Stimulated activated naive CD4-positive, alpha-beta T cell (primary cell): Measurements from ENCODE around the gene TECPR2.

Experiments used
- DNase-seq, 6 experiments: peaks; one replicate each; lab custom pipeline; 2025; lab: John Stamatoyannopoulos, UW

The TECPR2 gene

DNA sequence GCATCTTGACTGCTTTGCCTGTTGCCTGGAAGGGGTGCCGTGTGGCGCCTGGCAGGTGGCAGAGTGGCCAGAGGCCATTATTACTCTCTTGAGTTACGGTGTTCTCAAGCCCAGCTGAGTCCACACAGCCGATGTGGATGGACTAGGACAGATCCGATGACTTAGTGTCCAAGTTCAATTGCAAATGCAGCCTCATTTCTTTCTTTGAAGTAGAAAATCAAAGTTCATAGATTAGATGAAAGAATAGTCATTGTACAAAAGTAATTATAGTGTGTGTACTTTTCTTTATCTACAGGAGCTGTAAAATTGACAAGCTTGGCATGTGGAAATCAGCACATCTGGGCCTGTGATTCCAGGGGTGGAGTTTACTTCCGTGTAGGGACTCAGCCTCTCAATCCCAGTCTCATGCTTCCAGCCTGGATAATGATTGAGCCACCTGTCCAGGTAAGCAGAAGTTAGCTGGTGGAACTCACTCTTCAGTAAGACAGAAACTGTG, 102.2 kb downstream of the TECPR2 start:
- DNase-seq = no peak

DNA sequence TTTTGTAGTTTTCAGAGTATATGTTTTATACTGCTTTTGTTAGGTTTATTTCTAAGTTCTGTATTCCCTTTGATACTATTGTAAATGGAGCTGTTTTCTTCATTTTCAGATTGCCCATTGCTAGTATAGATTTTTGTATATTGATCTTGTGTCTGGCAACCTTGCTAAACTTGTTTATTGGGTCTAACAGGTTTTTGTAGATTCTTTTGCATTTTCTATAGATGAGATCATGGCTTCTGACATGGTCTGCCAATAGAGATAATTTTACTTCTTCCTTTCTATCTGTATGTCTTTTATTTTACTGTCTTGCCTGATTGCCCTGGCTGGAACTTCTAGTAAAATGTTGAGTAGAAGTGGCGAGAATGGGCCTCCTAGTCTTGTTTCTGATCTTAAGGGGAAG, 106.5 kb downstream of the TECPR2 start:
- no peak for DNase-seq

DNA sequence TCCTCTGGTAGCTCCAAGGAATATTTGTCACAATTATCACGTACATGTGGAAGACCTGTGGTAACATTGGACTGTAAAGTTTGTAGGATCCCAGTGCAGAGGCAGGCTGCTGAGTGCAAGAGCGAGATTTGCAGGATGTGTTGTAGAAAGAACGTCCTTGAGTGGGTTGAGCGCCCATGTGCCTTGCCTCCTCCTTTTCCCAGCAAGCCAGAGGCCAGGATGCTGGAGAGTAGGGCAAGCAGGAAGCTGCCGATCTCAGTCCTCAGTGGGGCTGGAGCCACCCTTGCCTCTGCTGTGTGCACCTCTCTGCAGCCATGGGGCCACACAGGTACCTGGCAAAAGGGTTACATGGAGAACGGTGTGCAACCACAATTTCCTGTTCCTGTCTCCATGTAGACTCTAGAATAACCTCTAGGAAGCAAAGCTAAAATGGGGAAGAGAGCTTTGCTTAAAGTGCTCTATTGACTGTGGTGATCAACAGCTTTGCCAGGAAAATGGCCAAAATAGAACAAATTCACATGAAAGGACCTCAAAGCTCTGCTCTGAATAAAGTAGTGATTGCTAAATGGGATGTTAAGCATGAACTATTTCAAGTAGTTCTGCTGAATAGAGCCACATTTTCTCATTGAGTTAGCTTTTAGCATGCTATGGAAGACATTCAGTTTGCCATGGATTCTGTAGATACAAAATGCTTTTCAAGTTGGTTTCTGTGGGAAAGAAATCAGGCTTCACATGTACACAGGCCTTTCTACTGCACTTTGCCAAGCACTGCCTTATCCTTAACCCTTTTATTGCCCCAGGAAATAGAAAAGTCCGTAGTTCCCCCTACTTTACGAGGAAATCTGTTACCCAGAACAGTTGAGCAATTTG, 109.4 kb downstream of the TECPR2 start:
- DNase-seq = no peak

DNA sequence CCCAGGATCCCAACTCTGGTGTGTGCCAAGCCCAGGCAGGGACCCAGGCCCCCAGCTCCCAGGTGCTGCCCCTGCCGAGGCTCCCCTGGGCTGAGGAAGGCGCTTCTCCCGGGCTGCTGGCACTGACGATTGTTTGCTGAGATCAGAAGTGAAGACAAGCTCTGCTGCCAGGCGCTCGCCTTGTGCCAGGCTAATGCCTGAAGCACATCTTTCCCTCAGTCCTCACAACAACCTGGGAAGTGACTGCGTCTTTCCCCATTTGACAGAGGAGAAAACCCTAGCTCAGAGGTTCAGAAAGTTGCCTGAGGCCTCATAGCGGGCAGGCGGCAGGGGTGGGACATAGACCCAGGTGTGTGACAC, 110.0 kb downstream of the TECPR2 start:
- DNase-seq = no peak

DNA sequence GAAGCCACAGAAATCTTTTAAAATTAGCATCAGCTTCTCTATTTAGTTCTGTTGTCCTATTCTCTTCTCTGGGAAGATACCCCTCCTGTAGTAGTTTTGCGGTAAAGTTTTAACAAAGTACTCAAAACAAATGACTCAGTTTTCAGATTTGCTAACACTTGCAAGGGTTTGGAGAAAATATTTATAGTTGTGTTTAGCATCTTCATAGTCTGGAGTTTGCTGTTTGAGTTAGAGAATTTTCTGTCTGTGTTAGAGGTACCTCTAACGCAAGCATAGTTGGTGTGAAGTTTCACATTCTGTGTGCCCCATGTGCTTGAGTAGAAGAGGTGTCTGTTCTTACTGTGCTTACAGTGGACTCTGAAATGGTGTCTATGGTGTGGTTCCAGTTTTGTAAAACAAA, 110.8 kb downstream of the TECPR2 start:
- no peak for DNase-seq

DNA sequence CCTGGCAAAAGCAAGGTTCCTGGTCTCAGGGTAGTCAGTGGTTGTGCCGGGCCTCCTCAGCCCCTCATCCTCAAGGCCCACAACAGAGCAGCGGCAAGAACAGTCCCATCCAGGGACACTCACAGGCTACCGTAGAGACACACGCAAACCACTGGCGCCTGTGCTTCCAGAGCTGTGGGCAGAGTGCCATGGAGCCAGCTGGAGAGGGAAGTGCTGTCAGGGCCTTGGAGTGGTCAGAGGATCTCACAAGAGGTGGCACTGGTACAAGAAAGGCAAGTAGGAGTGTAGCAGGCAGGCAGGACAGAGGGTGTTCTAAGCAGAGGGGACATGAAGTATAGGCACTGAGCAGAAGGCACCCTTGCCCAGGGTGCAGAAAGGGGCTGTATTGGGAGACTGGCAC, 112.2 kb downstream of the TECPR2 start:
- DNase-seq = no peak

DNA sequence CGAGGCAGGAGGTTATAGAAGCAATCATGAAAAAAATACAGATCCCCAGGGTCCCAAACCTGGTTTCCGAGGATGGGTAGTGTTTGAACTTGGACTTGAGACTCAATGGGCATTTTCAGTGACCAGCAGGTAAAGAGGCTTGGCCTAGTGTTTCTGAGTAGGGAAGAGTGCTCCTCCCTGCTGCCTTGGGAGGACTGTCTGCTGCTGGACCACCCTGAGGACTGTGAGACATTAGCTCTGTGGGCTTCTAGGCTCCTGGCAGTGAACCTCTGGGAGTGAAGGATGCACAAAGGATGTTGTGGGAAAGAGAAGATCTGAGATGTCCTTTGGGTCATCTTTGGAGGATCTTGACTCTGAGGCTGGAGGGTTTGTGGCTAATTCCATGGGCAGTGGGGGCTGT, 116.4 kb downstream of the TECPR2 start:
- DNase-seq = no peak

DNA sequence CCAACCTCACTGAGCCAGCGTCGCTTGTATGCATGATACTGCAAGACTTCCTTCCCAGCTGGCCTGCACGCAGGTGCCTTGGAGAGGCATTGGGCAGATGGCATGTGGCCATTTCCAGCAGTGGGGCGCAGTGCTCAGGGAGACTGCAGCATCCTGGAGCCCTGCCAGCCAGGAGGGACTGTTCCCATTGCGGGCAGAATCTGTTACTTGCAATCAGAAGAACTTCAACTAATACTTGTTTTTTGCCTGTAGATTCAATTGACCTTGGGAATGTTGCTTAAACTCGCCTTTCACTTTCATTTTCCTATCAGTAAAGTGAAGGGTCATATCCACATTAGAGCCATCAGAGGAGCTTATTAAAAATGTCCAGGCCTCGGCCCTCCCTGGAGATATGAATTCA, 117.0 kb downstream of the TECPR2 start:
- no peak for DNase-seq

DNA sequence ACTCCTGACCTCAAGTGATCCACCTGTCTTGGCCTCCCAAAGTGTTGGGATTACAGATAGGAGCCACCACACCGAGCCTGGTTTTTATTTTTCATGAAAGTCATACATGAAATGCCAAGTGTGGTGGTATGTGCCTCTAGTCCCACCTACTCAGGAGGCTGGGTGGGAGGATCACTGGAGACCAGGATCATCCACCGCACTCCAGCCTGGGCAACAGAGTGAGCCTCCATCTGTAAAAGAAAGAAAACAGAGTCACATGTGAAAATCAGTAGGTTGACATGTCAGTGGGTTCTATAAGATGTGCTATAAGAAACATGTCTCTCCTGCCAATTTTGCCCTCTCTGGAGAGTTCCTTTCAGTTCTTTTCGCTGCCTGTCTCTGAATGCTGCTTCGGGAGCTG, 118.6 kb downstream of the TECPR2 start:
- DNase-seq = no peak

DNA sequence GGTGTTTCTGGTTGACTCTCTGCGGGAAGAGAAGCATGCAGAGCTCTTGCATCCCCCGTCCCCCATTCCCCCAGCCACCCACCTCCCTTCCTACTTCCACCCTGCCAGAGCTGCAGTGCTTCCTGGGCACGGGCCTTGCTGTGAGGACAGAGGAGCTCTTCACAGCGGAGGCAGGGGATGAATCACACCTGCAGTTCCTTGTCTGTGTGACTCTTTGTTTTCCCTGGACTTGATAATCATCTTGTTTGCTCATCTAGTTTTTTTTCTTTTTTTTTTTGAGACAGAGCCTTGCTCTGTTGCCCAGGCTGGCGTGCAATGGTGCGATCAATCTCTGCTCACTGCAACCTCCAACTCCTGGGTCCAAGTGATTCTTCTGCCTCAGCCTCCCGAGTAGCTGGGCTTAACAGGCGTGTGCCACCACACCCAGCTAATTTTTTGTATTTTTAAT, 119.1 kb downstream of the TECPR2 start:
- no peak for DNase-seq

DNA sequence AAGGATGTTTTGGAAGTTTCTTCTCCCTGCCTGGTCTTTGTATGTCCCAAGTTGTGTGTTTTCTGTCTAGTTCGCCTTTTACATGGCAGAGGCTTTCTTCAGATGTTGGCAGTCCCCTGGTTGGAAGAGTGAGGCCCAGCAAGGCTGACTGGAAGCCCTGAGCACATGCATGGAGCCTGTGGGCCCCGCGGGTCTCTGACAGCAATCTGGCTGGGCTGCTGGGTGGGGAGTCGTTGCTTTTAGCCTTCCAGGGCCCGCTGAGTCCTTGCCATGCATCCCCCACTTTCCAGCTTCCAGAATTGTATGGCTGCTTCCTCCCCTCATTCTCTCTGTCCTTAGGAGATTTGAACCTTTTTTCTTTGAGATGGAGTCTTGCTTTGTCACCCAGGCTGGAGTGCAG, 121.6 kb downstream of the TECPR2 start:
- no peak for DNase-seq

DNA sequence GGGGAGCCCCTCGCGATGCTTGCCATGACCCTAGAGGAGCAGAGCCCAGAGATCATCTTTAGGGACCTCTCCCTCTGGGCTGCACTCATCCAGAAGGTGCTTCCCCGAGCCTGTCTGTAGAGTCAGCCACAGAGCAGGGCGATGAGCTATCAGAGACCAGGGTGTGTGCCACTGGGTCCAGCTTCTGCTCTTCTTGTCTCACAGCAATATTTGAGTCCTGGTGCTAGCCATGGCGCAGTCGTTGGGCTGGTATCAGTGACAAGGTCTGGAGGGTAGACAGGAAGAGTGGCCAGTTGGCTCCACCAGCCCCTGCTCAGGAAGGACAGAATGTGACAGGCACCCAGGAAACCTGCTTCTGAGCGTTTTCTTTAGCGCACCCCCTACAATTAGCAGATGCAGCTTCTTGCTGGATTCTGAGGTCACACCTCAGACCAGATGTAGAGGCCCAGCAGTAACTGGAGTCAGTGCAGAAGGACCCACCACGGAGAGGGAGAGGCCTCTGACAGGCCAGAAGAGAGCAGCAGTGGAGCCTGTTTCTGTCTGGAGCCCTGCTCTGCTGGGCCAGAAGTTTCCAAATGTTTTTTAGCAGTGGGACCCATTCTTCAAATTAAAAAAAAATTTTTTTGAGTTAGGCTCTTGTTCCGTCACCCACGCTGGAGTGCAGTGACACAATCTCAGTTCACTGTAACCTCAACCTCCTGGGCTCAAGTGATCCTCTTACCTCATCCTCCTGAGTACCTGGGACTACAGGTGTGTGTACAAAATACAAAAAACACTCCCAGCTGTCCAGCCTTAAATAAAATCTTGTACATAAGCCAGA, 123.2 kb downstream of the TECPR2 start:
- no peak for DNase-seq

DNA sequence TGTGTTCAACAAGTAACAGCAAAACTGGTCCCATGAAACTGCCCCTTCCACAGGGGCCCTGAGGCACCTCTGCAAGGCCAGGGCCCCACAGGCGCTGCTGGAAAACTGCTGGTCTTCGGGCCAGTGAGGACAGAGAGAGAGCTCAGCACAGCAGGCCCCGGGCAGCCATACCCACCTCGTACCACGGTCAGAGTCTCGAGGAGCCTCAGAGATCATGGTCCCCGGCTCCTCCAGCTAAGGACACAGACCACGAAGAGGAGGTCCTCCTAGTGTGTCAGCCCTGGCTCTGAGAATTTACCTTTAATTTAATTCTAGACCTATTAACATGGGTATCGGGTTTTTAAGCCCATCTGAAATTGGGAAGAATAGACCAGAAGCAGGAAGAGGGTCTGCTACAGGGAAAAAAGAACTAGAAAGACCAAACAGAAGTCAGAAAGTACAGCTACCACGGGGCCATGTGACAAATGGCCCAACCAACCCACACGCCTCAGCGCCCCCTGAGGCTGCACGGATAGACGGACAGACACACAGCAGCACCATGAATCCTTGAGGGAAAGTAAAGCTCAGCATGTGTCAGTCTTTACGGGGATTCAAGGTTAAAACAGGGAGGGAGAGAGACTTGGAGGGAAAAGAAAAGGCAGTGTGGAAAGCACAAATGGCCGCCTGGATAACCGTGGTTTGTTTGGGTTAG, 123.9 kb downstream of the TECPR2 start:
- no peak for DNase-seq

DNA sequence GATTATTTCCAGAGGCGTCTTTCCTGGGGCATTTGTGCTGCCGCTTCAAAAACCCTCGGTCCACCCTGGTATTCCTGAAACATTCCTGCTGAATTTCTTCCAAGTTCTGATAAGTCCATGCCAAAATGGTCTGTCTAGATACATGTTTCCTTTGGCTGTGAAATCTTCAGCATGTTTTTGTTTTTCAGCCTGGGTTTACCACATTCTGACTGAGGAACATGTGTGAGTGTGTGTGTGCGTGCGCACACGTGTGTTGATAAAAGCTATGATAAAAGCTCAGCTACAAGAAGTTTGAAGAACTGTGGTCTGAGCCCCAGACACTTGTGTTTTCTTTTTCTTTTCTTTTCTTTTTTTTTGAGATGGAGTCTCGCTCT, 124.5 kb downstream of the TECPR2 start:
- no peak for DNase-seq

DNA sequence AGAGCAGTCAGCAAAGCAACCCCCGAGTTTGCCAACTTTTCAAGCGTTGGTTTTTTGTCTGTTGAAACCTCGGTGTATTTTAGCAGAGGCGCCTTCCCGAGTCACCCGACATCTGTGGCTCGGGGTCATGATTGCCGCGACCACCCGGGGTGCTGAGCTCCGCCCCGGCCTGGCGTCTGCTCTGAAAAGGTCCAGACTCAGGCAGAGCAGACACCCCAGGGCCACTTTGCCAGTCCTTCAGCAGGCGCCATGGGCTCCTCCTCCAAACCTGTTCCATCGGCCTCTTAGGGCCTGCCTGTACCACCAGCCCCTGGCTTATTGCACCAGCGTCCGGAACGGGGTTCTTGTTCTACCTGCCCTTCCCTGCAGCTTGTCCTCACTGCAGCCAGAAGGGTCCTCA, 127.7 kb downstream of the TECPR2 start:
- DNase-seq = no peak

DNA sequence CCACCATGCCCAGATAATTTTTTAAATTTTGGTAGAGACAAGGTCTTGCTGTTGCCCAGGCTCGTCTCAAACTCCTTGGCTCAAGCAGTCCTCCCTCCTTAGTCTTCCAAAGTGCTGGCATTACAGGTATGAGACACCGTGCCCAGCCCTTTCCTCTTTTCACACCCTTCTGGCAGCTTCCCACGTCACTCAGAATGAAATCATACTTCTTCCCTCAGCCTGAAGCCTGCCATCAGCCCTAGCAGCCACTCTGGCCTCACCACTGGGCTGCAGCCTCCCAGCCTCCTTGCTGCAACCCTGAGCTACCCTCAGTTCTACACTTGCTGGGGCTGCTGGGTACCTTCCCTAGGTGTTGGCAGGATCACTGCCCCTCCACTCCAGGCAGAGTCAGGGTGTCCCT, 128.6 kb downstream of the TECPR2 start:
- DNase-seq = no peak

DNA sequence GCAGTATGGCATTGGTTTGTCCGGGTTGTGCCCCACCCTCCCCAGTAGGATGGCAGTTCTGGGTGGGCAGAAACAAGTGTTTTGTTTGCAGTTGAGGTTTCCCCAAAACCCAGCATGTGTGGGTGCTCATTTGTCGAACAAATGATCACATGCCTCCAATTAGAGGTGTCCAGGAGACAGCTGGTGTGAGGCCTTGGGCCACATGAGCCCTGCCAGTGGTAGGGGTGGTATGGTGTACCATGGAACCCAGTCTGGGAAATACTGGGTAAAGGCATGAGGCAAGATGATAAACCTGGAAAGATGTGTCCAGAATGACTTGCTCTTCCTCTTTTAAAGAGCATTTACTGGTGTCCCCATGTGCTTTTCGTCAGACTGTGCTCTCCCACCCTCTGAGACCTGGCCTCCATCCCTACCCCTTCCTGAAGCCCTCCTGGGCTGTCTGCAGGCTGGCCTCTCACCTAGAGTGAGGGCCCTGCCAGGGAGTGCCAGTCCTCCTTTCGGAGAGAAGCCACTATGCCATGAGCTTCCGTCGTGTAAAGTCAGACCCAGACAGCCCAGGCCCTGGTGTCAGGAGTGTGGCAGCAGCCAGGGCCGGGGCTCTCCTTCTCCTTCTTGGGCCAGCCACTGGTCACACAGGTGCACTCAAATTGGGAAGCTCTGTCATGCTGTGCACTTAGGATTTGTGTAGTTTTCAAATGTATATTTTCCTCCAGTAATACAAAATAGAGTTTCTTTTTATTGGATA, 129.2 kb downstream of the TECPR2 start:
- DNase-seq = no peak

DNA sequence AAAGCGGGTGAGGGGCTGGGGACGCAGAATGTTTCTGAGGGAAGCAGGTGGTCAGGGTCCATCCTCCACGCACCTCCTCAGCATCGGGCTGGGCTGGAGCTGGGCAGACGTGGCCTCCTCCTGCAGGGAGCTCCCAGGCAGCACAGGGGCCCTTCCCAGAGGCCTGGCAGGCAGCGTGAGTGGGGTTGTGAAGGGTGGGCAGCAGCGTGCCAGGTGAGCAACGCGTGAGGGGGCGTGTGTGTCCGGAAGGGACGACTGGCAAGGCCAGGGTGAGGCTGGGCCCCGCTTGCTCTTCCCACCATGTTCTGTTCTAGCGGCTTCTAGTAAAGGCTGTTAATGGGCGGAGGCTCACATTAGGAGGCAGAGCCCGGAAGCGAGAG, 129.8 kb downstream of the TECPR2 start:
- DNase-seq = no peak

DNA sequence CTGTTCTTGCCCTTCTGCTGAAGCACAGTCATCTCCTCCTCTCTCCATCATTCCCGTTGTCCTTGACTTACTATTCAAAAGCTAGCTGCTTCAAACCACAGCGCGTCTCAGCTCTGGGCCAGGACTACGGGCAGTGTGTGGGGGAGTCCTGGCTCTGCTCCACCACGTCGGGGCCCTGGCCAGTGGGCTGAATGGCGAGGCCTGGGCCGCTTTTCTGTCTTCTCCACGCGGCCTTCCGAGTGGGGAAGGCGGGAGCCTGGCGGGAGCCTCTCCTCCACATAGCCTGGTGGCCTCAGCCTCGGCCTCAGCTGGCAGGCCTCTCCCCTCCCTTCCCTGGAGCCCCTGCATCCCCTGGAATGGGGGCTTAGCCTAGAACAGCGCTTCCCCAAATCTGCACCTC, 130.4 kb downstream of the TECPR2 start:
- no peak for DNase-seq

DNA sequence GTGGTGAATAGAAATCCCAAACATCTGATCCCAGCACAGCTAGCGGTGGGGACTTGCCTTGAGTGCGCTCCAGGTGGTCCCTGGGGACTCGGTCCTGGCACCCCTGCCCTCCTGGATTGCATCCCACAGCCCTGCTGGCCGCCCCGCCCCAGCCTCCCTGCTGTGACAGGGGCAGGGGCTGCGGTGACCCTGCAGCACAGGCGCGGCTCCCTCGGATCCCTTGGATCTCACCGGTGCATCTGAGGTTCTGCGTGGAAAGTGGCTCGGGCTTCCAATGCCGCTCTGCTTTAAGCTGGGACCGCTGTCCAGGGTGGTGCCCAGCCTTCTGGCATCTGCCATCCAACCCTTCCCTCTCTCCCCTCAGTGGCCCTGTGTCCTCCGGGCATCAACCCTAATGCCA, 130.8 kb downstream of the TECPR2 start:
- DNase-seq = no peak

DNA sequence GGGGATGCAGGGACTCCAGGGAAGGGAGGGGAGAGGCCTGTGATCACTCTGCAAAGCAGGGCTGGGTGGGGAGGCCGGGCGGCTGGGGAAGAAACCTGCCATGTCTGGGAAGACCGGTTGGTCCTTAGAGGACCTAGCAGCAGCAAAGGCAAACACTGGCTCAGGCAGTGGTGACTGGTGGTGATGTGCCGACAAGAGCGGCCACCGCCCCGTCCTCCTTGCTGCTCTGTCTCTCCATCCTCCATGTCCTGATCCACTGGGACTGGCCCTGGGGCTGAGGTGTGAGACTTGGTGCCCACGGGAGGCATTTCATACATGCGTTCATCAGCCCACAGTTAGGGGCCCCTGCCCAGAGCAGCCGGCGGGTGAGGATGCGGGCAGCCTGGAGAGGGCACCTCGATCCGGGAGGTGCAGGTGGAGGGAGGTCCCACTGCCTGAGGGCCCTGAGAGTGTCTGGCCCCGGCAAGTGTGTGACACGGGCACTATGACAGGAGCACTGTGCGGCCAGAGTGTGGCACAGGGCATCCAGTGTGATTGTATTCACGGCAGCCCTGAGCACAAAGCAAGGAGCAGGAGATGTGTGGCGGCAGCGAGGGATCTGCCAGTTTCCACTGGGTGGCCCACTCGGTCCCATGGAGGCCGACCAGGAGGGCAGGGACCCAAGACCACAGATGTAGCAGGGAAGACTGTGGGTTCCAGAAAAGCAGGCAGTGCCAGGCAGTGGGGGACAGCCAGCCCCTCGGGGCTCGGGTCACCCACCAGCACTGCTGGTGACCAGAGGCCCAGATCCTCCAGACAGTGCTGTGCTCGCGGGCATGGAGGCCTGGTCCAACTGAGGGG, 133.0 kb downstream of the TECPR2 start:
- no peak for DNase-seq
